T-helper 22 cell (primary cell): ENCODE measurements around the gene USP37.

Experiments
- DNase-seq: peaks from one replicate; pipeline ENCODE4 v3.0.0-alpha.2; 2020; ENCODE audit warnings: low read depth

Gene USP37

GRCh38 chr2:218402491-218402901 is 165.7 kb downstream of the USP37 start:
- DNase-seq, result no peak

DNA sequence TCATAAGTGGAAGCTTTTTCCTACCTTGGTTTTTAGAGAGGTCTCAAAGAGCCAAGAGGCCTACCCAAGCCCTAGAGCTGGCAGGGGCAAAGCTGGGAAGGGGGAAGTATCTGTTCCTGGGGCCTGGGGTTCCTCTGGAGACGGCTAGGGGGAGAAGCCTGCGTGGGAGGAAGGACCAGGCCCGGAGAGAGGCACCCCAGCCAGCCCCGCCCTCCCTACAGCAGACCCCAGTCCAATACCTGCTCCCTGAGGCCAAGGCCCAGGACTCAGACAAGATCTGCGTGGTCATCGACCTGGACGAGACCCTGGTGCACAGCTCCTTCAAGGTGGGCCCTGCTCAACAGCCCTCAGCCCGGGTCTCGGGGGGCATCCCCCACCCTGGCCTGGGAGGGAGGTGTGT is 166.3 kb downstream of the USP37 start:
- DNase-seq, result no peak

GRCh38 chr2:218400930-218401881 is 166.9 kb downstream of the USP37 start:
- DNase-seq, result no peak
